ENCODE data around the gene TTC16.

- TF ChIP-seq CTCF (IDR thresholded peaks at IDR 0.05) (no peak), POLR2A (IDR thresholded peaks at IDR 0.05) (no peak)
Measured at GRCh38 chr9:127731938-127732337, 16.1 kb downstream of the TTC16 start.
